ENCODE measurements around the gene NEU2.
"Not testable (repeated sequence)": the region's sequence is repeated elsewhere in the genome, so short reads cannot be mapped to it uniquely, and the experiment has no call there.

The NEU2 gene

GRCh38 chr2:233049194-233049761 lies 16.8 kb downstream of the NEU2 start:
- H3K4me3 ChIP-seq (ENCODE audit: low read length), result no peak overlapping the region
- TF ChIP-seq ZNF274 (IDR thresholded peaks at IDR 0.05; ENCODE audit: low read depth, low read length), result no peak

GRCh38 chr2:233051241-233052149 lies 19.0 kb downstream of the NEU2 start:
- no peak overlapping the region for H3K4me3 ChIP-seq (ENCODE audit: low read length)
- no peak for TF ChIP-seq ZNF274 (IDR thresholded peaks at IDR 0.05; ENCODE audit: low read depth, low read length)

- H3K4me3 ChIP-seq (ENCODE audit: low read length), result not testable (repeated sequence)
Observed at GRCh38 chr2:233052517-233052916, 20.0 kb downstream of the NEU2 start.

- no peak for TF ChIP-seq ZNF274 (IDR thresholded peaks at IDR 0.05; ENCODE audit: low read depth, low read length)
- H3K4me3 ChIP-seq (ENCODE audit: low read length), result no peak overlapping the region
Observed at GRCh38 chr2:233053928-233054784, 21.7 kb downstream of the NEU2 start.

- no peak overlapping the region for H3K4me3 ChIP-seq (ENCODE audit: low read length)
- TF ChIP-seq ZNF274 (IDR thresholded peaks at IDR 0.05; ENCODE audit: low read depth, low read length), result no peak
Observed at GRCh38 chr2:233055362-233055761, 22.9 kb downstream of the NEU2 start.

GRCh38 chr2:233056961-233057605 lies 24.6 kb downstream of the NEU2 start:
- no peak overlapping the region for H3K4me3 ChIP-seq (ENCODE audit: low read length)
- TF ChIP-seq ZNF274 (IDR thresholded peaks at IDR 0.05; ENCODE audit: low read depth, low read length), result no peak

GRCh38 chr2:233058717-233059546 lies 26.5 kb downstream of the NEU2 start:
- no peak for TF ChIP-seq ZNF274 (IDR thresholded peaks at IDR 0.05; ENCODE audit: low read depth, low read length)
- no peak overlapping the region; the same call in 1 of the 2 replicates for H3K4me3 ChIP-seq (ENCODE audit: low read length)

- no peak for TF ChIP-seq ZNF274 (IDR thresholded peaks at IDR 0.05; ENCODE audit: low read depth, low read length)
- H3K4me3 ChIP-seq (ENCODE audit: low read length), result peak overlapping the region; percentile 73; the same call in 1 of the 2 replicates
Observed at GRCh38 chr2:233059547-233059796, 27.0 kb downstream of the NEU2 start.

GRCh38 chr2:233059797-233060500 lies 27.5 kb downstream of the NEU2 start, which contains the start of gene INPP5D:
Gene INPP5D (plus strand): TSS chr2:233060342. CDS start chr2:233060479, 137 bp downstream.
- TF ChIP-seq ZNF274 (IDR thresholded peaks at IDR 0.05; ENCODE audit: low read depth, low read length), result no peak
- H3K4me3 ChIP-seq (ENCODE audit: low read length), result peak within 1 kb of the TSS; percentile 73

GRCh38 chr2:233060501-233060979 lies 28.1 kb downstream of the NEU2 start:
- peak overlapping the region; percentile 73 for H3K4me3 ChIP-seq (ENCODE audit: low read length)
- no peak for TF ChIP-seq ZNF274 (IDR thresholded peaks at IDR 0.05; ENCODE audit: low read depth, low read length)

GRCh38 chr2:233060980-233061590 lies 28.6 kb downstream of the NEU2 start:
- no peak for TF ChIP-seq ZNF274 (IDR thresholded peaks at IDR 0.05; ENCODE audit: low read depth, low read length)
- peak overlapping the region; percentile 73 for H3K4me3 ChIP-seq (ENCODE audit: low read length)
